ENCODE results near the gene CASP6.

DNA sequence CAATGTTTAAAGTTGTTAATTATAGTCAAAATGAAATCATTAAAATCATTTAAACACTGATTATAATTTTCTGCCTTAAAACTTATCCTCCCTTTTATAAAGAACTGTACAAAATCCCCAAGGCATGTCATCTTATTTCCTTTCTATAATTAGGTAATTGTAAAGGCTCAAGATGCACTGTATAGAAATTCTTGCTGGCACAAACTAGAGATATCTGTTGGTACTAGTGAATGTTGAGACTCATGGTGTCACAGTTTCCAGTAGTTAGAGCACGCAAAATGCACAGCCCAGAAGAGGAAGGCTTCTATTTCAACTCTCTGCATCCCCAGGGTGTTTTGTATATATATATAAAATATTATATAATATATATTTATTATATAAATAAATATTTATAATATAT lies 49.3 kb upstream of the CASP6 start:
- TF ChIP-seq, protein P1, sequence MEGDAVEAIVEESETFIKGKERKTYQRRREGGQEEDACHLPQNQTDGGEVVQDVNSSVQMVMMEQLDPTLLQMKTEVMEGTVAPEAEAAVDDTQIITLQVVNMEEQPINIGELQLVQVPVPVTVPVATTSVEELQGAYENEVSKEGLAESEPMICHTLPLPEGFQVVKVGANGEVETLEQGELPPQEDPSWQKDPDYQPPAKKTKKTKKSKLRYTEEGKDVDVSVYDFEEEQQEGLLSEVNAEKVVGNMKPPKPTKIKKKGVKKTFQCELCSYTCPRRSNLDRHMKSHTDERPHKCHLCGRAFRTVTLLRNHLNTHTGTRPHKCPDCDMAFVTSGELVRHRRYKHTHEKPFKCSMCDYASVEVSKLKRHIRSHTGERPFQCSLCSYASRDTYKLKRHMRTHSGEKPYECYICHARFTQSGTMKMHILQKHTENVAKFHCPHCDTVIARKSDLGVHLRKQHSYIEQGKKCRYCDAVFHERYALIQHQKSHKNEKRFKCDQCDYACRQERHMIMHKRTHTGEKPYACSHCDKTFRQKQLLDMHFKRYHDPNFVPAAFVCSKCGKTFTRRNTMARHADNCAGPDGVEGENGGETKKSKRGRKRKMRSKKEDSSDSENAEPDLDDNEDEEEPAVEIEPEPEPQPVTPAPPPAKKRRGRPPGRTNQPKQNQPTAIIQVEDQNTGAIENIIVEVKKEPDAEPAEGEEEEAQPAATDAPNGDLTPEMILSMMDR (IDR thresholded peaks at IDR 0.05; ENCODE audit: insufficient read depth, low read depth, low read length): no peak
- TF ChIP-seq EZH2 (IDR thresholded peaks at IDR 0.05; ENCODE audit: insufficient read depth, low read length): no peak

Data from astrocyte (in vitro differentiated cells and primary cell).